GF-D8 (cell line): ENCODE results near the gene KIF26A.

Source experiments
- DNase-seq: peaks from one replicate; lab custom pipeline; 2025; lab: John Stamatoyannopoulos, UW

Gene KIF26A

DNA sequence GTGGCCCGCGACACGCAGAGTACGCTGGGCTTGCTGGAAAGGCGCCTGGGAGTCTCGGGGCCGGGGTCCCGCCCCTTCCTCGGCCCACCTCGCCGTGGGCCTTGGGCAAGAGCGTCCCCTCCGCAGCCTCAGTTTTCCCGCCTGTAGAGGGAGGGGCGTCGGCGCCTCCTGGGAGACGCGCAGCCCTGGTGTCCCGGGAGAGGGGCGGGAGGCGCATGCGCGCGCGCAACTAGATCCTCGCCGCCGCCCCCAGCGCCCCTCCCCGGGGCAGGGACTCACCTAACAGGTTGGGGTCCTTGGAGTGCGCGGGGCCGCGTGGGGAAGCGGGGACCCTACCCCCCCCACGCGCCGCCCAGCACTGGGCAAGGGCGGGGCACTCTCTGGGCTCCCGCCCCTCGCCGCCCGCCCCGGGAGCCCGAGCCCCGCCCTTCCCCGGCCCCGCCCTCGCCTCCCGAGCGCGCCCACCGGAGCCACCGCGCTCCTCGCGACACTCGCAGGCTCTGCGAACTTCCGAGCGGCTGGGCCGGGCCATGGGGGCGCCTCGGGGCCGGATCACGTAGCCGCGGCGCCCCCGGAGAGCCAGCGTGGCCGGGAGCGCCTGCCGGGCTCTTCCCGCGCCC is at the start of gene KIF26A:
Gene KIF26A, plus strand, starts transcription at position 490 of the 620 bp plus-strand sequence. CDS start 136 bp downstream, outside the sequence.
- DNase-seq = no peak

DNA sequence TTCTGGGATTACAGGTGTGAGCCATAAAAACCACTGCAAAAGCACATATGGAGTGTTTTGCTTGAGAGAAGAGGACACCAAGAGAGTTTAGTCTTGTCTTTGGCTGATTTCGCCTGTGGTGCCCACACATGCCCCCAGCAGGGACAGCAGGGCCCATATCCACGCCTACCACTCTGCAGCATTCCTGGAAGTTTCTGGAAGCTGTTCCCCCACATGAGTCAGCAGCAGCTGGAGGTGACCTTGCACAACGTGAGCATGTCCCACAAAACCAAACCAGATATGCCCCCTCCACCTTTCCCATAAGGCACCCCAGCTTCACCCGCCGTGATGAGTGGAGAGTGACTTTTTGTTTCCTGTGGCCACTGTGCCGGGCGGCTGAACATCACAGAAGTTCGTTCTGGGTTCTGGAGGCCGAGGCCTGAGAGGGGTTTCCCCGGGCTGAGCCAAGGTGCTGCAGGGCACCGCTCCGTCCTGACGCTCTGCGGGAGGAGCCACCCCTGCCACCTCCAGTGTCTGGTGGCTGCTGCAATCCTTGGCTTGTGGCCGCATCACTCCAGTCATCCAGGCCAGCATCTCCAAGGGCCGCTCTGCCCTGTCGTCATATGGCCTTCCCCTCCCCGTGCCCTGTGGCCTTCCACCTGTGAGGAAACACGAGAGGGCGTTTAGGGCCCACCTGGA is 48.2 kb upstream of the KIF26A start:
- no peak for DNase-seq

- no peak for DNase-seq
Measured at GRCh38 chr14:104091061-104091926, 47.1 kb upstream of the KIF26A start.

GRCh38 chr14:104091927-104092771 is 46.2 kb upstream of the KIF26A start:
- DNase-seq = no peak

DNA sequence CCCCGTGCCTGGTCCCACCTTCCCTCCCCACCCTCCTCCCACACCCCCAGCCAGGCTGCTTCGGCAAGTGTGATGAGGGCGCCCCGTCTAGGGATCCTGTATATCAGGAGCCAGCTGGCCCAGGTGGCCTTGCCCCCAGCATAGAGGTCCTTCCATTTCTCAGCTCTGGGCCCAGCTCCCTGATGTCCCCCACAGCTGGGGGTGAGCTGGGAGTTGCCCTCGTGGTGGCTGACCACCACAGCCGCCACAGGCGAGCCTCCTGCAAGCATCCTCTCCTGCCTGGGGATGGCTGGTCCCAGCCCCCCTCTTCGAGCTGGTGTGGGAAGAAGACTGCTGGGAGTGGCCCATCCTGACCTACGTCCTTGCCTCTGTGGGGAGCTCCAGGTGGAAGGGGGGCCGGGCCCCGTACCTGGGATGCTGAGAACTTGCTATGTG is 45.4 kb upstream of the KIF26A start:
- DNase-seq = no peak

- DNase-seq = no peak
Measured at GRCh38 chr14:104093366-104094055, 44.9 kb upstream of the KIF26A start.

- DNase-seq = no peak
Measured at GRCh38 chr14:104094056-104094708, 44.2 kb upstream of the KIF26A start.

DNA sequence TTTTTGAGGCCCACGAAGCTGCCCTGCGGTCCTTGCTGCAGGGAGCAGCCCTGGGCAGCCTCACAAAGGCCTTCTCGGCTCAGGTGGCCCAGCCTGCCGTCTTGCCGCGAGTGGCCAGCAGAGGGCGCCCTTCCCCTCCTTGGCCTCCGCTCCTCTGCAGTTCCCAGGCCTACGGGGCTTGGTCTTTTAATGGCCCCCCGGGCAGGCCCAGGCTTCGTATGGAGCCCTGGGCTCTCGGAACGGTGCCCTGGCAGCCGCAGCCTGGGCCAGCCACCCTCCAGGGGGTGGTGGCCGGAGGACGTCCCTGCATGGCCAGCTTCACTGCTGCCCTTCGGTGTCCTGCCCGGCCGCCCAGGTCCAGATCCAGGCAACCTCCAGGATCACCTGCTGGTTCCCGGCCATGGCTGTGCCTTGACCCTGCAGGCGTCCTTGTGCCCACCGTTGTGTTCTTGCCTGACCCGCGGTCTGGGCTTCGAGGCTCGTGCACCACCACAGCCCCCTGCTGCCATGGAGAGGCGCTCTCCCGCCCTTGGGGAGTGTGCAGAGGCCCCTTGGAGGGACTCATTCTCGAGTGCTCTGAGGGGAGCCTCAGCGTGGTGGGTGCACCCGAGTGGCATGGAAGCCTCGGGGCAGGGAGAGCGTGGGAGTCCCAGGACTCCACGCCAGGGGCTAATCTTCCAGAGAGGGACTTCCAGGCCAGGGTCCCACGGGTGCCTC is 43.5 kb upstream of the KIF26A start:
- no peak for DNase-seq

- DNase-seq = no peak
Measured at GRCh38 chr14:104095426-104096310, 42.7 kb upstream of the KIF26A start.

GRCh38 chr14:104096318-104096717 is 42.1 kb upstream of the KIF26A start:
- DNase-seq = no peak

DNA sequence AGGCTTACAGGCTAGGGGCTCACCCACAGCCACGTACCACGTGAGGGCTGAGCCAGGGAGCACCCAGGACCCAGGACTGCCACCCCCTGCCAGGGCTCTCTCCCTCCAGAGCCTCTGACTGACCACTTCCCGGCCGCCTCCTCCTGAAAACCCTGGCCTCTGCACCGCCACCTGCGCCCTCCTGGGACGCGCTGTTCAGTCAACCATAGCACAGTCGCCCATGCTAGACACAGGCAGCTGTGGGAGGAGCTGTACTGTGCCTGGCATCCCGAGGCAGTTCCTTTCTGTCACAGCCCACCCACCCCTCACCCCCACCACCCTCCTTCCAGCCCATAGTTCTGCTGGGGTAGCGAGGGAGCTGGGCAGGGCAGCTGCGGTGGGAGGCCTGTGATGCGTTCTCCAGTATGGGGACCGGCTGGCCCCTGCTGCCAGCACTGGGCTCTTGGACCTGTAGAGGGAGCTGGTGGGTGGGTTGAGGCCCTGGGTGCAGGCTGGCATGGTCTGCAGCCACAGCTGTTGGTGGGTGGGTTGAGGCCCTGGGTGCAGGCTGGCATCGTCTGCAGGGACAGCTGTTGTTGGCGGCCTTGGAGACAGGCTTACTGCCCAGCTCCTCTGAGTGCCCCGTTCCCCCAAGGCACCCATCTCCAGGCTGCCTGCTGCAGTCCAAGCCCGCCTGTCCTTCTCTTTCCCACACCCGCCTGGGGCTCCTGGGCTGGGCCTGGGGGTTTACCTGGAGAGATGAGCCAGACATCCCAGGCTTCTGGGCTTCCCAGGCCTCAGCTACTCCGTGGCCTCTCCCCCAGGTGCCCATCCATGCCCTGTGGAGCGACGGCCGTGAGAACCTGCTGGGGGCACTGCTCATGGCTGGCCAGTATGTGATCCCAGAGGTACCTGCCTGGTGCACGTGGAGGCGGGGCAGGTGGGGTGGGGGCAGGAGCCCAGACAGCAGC is 41.4 kb upstream of the KIF26A start:
- no peak for DNase-seq

DNA sequence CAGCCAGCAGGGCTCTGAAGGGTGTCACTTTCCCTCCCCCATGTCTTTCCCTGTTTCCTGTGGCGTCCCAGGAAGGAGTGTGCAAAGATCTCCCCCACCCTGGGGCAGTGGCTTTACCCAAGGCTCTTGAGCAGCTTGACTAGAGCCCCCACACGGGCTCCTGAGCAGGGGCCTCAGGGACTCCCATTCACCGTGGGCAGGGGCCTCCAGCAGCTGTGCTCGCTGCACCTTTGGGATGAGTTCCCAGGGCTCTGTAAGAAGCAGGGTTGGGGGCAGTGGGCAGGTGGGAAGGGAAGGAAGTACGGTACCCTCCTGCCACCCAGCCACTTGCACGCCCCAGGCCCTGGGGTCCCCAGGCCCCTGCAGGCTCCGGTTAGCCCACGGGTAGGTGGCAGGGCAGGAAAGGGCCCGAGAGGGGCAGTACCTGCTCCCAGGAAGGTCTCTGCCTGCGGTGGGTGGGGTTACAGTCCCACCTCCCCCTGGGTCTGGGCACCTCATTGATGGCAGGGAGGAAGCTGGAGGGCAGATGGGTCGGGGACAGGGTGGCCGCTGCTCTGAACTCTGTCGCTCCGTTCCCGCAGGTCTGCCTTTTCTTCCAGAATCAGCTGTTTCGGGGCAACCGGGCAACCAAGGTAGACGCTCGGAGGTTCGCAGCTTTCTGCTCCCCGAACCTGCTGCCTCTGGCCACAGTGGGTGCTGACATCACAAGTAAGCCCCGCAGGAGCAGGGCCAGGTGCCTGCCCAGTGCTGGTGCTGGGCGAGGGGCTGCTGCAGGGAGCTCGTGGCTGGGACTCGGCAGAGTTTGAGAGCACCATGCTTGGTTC is 39.9 kb upstream of the KIF26A start:
- DNase-seq = no peak

- no peak for DNase-seq
Measured at GRCh38 chr14:104099096-104100041, 39.0 kb upstream of the KIF26A start.

- DNase-seq = no peak
Measured at GRCh38 chr14:104100171-104101085, 38.0 kb upstream of the KIF26A start.
